Esophagus muscularis mucosa (tissue), 3 donors: ENCODE results near the gene RET.

Experiments
- POLR2A ChIP-seq: fragments of 450-650 bp; IDR thresholded peaks from one replicate; pipeline ENCODE4 v1.6.1; 2017; ENCODE audit warnings: antibody characterized with exemption, moderate library complexity, mild to moderate bottlenecking, low read depth
- TF ChIP-seq, protein P1 (sequence below), 3 experiments: fragments of 200-600 bp in 2 of 3; fragments of 450-650 bp in 1 of 3; sonication (generic) in 2 of 3; IDR thresholded peaks; one replicate each; pipeline ENCODE4 v1.5.1; 2017 to 2019; ENCODE audit warnings: antibody characterized with exemption in 3 of 3, mild to moderate bottlenecking in 2 of 3, moderate library complexity in 1 of 3

- TF ChIP-seq POLR2A = no peak
- TF ChIP-seq, protein P1, sequence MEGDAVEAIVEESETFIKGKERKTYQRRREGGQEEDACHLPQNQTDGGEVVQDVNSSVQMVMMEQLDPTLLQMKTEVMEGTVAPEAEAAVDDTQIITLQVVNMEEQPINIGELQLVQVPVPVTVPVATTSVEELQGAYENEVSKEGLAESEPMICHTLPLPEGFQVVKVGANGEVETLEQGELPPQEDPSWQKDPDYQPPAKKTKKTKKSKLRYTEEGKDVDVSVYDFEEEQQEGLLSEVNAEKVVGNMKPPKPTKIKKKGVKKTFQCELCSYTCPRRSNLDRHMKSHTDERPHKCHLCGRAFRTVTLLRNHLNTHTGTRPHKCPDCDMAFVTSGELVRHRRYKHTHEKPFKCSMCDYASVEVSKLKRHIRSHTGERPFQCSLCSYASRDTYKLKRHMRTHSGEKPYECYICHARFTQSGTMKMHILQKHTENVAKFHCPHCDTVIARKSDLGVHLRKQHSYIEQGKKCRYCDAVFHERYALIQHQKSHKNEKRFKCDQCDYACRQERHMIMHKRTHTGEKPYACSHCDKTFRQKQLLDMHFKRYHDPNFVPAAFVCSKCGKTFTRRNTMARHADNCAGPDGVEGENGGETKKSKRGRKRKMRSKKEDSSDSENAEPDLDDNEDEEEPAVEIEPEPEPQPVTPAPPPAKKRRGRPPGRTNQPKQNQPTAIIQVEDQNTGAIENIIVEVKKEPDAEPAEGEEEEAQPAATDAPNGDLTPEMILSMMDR (IDR thresholded peaks at IDR 0.05) = no peak
These were observed 35.2 kb downstream of the RET start for GRCh38 chr10:43111921-43112607.
